T-cell (primary cell): Measurements from ENCODE around the gene NPB. TPM values are rescaled to one million over a fixed set of nuclear protein-coding genes. Genes with fewer than 3 reads are reported as not detected.

ENCODE experiments used
- ATAC-seq, 4 experiments: fragments of 200-7000 bp in 3 of 4; fragments of 150-1000 bp in 1 of 4; cut with Tn5 transposase; replicated peaks in 1 of 4; 1 replicate in 3 of 4; 2 replicates in 1 of 4; pipeline ENCODE4 v1.10.0; 2021; ENCODE audit warnings: moderate library complexity in 3 of 4, mild to moderate bottlenecking in 2 of 4, moderate number of reproducible peaks in 1 of 4
- CTCF ChIA-PET, 2 donors: fragments of 300-600 bp; sonication (Branson Sonifier 250); formaldehyde crosslinking; loops; one replicate each; lab custom pipeline; 2022; ENCODE audit warnings: antibody characterized with exemption in 2 of 2; lab: Charles Lee
- POLR2A ChIA-PET, 2 donors: fragments of 300-600 bp; sonication (Branson Sonifier 250); formaldehyde crosslinking; loops; one replicate each; lab custom pipeline; 2022; ENCODE audit warnings: antibody characterized with exemption in 2 of 2; lab: Charles Lee
- DNase-seq, 35 experiments: peaks; one replicate each; pipeline versions ENCODE4 v3.0.0 to v3.0.0-alpha.2; 2013 to 2023
- H3K27ac ChIP-seq: one replicate; pipeline ENCODE4 v1.5.1; 2013; ENCODE audit warnings: low read length
- H3K27me3 ChIP-seq, 2 experiments: replicated peaks in 1 of 2; 1 replicate in 1 of 2; 2 replicates in 1 of 2; pipeline versions ENCODE4 v1.6.1 to v1.7.0; 2013; ENCODE audit warnings: low read length in 1 of 2, mixed read lengths in 1 of 2; ENCODE audit not compliant: control insufficient read depth in 2 of 2, insufficient read depth in 2 of 2; ENCODE audit errors: extremely low read depth in 1 of 2
- H3K36me3 ChIP-seq, 2 donors: 1 replicate in 1 of 2; 2 replicates in 1 of 2; pipeline versions ENCODE4 v1.6.1 to v1.7.0; 2013; ENCODE audit warnings: low read length in 1 of 2; ENCODE audit not compliant: control insufficient read depth in 2 of 2, insufficient read depth in 1 of 2; ENCODE audit errors: extremely low read depth in 1 of 2
- H3K4me1 ChIP-seq, 2 experiments: 1 replicate in 1 of 2; 2 replicates in 1 of 2; pipeline versions ENCODE4 v1.6.1 to v1.7.0; 2013; ENCODE audit warnings: low read length in 2 of 2, mixed read lengths in 1 of 2; ENCODE audit not compliant: insufficient read depth in 2 of 2, control insufficient read depth in 1 of 2; ENCODE audit errors: extremely low read depth in 1 of 2
- H3K4me3 ChIP-seq, 2 donors: 1 replicate in 1 of 2; 2 replicates in 1 of 2; pipeline versions ENCODE4 v1.5.1 to v1.7.0; 2013; ENCODE audit warnings: mild to moderate bottlenecking in 2 of 2, low read length in 1 of 2, moderate library complexity in 1 of 2; ENCODE audit not compliant: control insufficient read depth in 1 of 2; ENCODE audit errors: extremely low read depth in 1 of 2
- H3K9me3 ChIP-seq: 2 replicates; pipeline ENCODE4 v1.7.0; 2013
- H3K27ac Mint-ChIP-seq, 2 donors: one replicate each; pipeline ENCODE4 v1.8.0; 2020 to 2021; ENCODE audit warnings: mild to moderate bottlenecking in 2 of 2, mixed read lengths in 2 of 2
- H3K27me3 Mint-ChIP-seq, 2 donors: one replicate each; pipeline ENCODE4 v1.8.0; 2021 to 2022; ENCODE audit warnings: mixed read lengths in 2 of 2
- H3K36me3 Mint-ChIP-seq: one replicate; pipeline ENCODE4 v1.8.0; 2021; ENCODE audit warnings: mixed read lengths
- H3K4me1 Mint-ChIP-seq, 3 donors: one replicate each; pipeline ENCODE4 v1.8.0; 2020 to 2022; ENCODE audit warnings: mixed read lengths in 3 of 3, mild to moderate bottlenecking in 1 of 3
- H3K4me3 Mint-ChIP-seq, 3 donors: one replicate each; pipeline ENCODE4 v1.8.0; 2020 to 2022; ENCODE audit warnings: mild to moderate bottlenecking in 3 of 3, mixed read lengths in 3 of 3, moderate library complexity in 3 of 3
- H3K9me3 Mint-ChIP-seq, 3 donors: one replicate each; pipeline ENCODE4 v1.8.0; 2020 to 2022; ENCODE audit warnings: mixed read lengths in 3 of 3
- WGBS: methylation state at CpG from one replicate; pipeline ENCODE4 v1.1.5; 2013; ENCODE audit warnings: missing lambda C conversion rate; ENCODE audit not compliant: insufficient coverage; 5-methylcytosine and 5-hydroxymethylcytosine counted together
- total RNA-seq, 35 experiments: library from RNA in 6 of 35; stranded (reverse) in 6 of 35; fragments of 120-200 nt in 1 of 35; gene quantifications; one replicate each; pipeline versions ENCODE4 v1.2.1 to v1.2.4 and lab custom pipeline; 2013 to 2026

Gene NPB
- total RNA-seq, 5 donors from 2014 or later (not counting 1 experiment from before 2014, with no cell fraction given): 0.16 to 0.51 (median 0.41) TPM

GRCh38 chr17:81903896-81904599 lies 2.0 kb downstream of the NPB start:
- POLR2A ChIA-PET: no interaction called here
- Mint-ChIP-seq H3K4me1 (peaks cover 6 to 8% (median 6%) of the 10 kb centered on the region in 3 donors), H3K27me3 (peaks cover 8 to 14% of the 10 kb centered on the region in 2 donors), H3K36me3 (peaks cover 13% of the 10 kb centered on the region), H3K9me3 (no peaks in the 10 kb centered on the region), H3K27ac (no peak overlapping the region), H3K4me3 (no peak overlapping the region)
- peaks cover 0 to 20% of the 10 kb centered on the region in 2 experiments for H3K4me1 ChIP-seq
- no peak overlapping the region for H3K4me3 ChIP-seq
- CTCF ChIA-PET: no interaction called here
- no peak for DNase-seq
- no peak overlapping the region for H3K27ac ChIP-seq
- no peaks in the 10 kb centered on the region for H3K9me3 ChIP-seq
- no peak for ATAC-seq
- H3K36me3 ChIP-seq: peaks cover 31 to 49% of the 10 kb centered on the region in 2 donors
- 98% methylated on average over 20 of the region's 24 CpGs for whole genome bisulfite sequencing
- peaks cover 0 to 23% of the 10 kb centered on the region in 2 experiments for H3K27me3 ChIP-seq

GRCh38 chr17:81904600-81905423 lies 2.8 kb downstream of the NPB start:
- peaks cover 34 to 48% of the 10 kb centered on the region in 2 donors for H3K36me3 ChIP-seq
- ChIA-PET CTCF (no interaction called here), POLR2A (no interaction called here)
- DNase-seq (no peak), ATAC-seq (no peak)
- H3K9me3 ChIP-seq: no peaks in the 10 kb centered on the region
- no peak overlapping the region for H3K4me3 ChIP-seq
- no peak overlapping the region for H3K27ac ChIP-seq
- peaks cover 0 to 28% of the 10 kb centered on the region in 2 experiments for H3K4me1 ChIP-seq
- H3K4me1 Mint-ChIP-seq: peaks cover 6 to 8% (median 6%) of the 10 kb centered on the region in 3 donors
- no peaks in the 10 kb centered on the region for H3K9me3 Mint-ChIP-seq
- H3K27me3 ChIP-seq: peaks cover 0 to 23% of the 10 kb centered on the region in 2 experiments
- H3K27ac Mint-ChIP-seq: no peak overlapping the region
- no peak overlapping the region for H3K4me3 Mint-ChIP-seq
- peaks cover 8 to 14% of the 10 kb centered on the region in 2 donors for H3K27me3 Mint-ChIP-seq
- H3K36me3 Mint-ChIP-seq: peaks cover 12% of the 10 kb centered on the region
- 96% methylated on average over 22 of the region's 28 CpGs for WGBS

- no peak overlapping the region for H3K27ac ChIP-seq
- H3K27ac Mint-ChIP-seq: no peak overlapping the region
- ChIA-PET CTCF (no interaction called here), POLR2A (no interaction called here)
- ATAC-seq (no peak), DNase-seq (no peak)
- H3K27me3 Mint-ChIP-seq: peaks cover 8 to 12% of the 10 kb centered on the region in 2 donors
- peaks cover 6 to 8% (median 7%) of the 10 kb centered on the region in 3 donors for H3K4me1 Mint-ChIP-seq
- H3K4me3 Mint-ChIP-seq: no peak overlapping the region
- H3K36me3 ChIP-seq: peaks cover 31 to 45% of the 10 kb centered on the region in 2 donors
- H3K27me3 ChIP-seq: peaks cover 0 to 23% of the 10 kb centered on the region in 2 experiments
- no peaks in the 10 kb centered on the region for H3K9me3 Mint-ChIP-seq
- peaks cover 7% of the 10 kb centered on the region for H3K36me3 Mint-ChIP-seq
- H3K4me3 ChIP-seq: no peak overlapping the region
- H3K4me1 ChIP-seq: peaks cover 2 to 34% of the 10 kb centered on the region in 2 experiments
- no peaks in the 10 kb centered on the region for H3K9me3 ChIP-seq
- WGBS: 97% methylated on average over 11 of the region's 16 CpGs
These were observed 3.4 kb downstream of the NPB start for GRCh38 chr17:81905424-81905875.

GRCh38 chr17:81905993-81906392 lies 4.0 kb downstream of the NPB start:
- WGBS: 100% methylated on average over 7 of the region's 10 CpGs
- Mint-ChIP-seq H3K36me3 (peaks cover 3% of the 10 kb centered on the region), H3K27me3 (peaks cover 4 to 7% of the 10 kb centered on the region in 2 donors), H3K9me3 (no peaks in the 10 kb centered on the region), H3K27ac (no peak overlapping the region), H3K4me3 (no peak overlapping the region), H3K4me1 (peaks cover 3 to 6% (median 6%) of the 10 kb centered on the region in 3 donors)
- DNase-seq (no peak), ATAC-seq (no peak)
- Histone ChIP-seq H3K4me3 (no peak overlapping the region), H3K4me1 (peaks cover 5 to 38% of the 10 kb centered on the region in 2 experiments), H3K9me3 (no peaks in the 10 kb centered on the region), H3K27ac (no peak overlapping the region), H3K36me3 (peaks cover 31 to 45% of the 10 kb centered on the region in 2 donors), H3K27me3 (peaks cover 0 to 21% of the 10 kb centered on the region in 2 experiments)
- POLR2A ChIA-PET: no interaction called here
- CTCF ChIA-PET: no interaction called here

- Mint-ChIP-seq H3K27ac (no peak overlapping the region), H3K4me1 (peaks cover 0 to 3% (median 3%) of the 10 kb centered on the region in 3 donors), H3K27me3 (peaks cover 0 to under 1% of the 10 kb centered on the region in 2 donors), H3K36me3 (no peaks in the 10 kb centered on the region), H3K4me3 (no peak overlapping the region), H3K9me3 (no peaks in the 10 kb centered on the region)
- H3K4me1 ChIP-seq: peaks cover 5 to 34% of the 10 kb centered on the region in 2 experiments
- H3K27me3 ChIP-seq: peaks cover 0 to 14% of the 10 kb centered on the region in 2 experiments
- DNase-seq (no peak), ATAC-seq (no peak)
- ChIA-PET POLR2A (no interaction called here), CTCF (no interaction called here)
- H3K4me3 ChIP-seq: no peak overlapping the region
- peaks cover 31 to 45% of the 10 kb centered on the region in 2 donors for H3K36me3 ChIP-seq
- 93% methylated on average over 15 of the region's 15 CpGs for WGBS
- H3K9me3 ChIP-seq: no peaks in the 10 kb centered on the region
- H3K27ac ChIP-seq: no peak overlapping the region
These were observed 4.6 kb downstream of the NPB start for GRCh38 chr17:81906476-81907218.
